ENCODE measurements around the gene ESYT1.
A peak's percentile ranks its signal among the peaks of the same experiment; 100 is the strongest.

The ESYT1 gene

GRCh38 chr12:56127888-56128669, at the start of gene ESYT1:
ESYT1 (plus strand) TSS chr12:56128267; CDS start chr12:56128320, 53 bp downstream.
- peak; percentile 100 for DNase-seq

GRCh38 chr12:56078427-56078826, 49.6 kb upstream of the ESYT1 start:
- DNase-seq, result no peak

- DNase-seq, result peak; percentile 51
Observed at GRCh38 chr12:56078931-56079722, 48.9 kb upstream of the ESYT1 start.

- DNase-seq, result peak; percentile 69
Observed at GRCh38 chr12:56079723-56080555, 48.1 kb upstream of the ESYT1 start, which contains the start of gene ERBB3. ERBB3 (plus strand) TSS chr12:56080165; CDS start chr12:56080301, 136 bp downstream.

GRCh38 chr12:56080556-56081138, 47.4 kb upstream of the ESYT1 start:
- no peak for DNase-seq

- no peak for DNase-seq
Observed at GRCh38 chr12:56081393-56082347, 46.4 kb upstream of the ESYT1 start.

GRCh38 chr12:56082382-56082781, 45.7 kb upstream of the ESYT1 start:
- no peak for DNase-seq

GRCh38 chr12:56082967-56083366, 45.1 kb upstream of the ESYT1 start:
- DNase-seq, result no peak

GRCh38 chr12:56084958-56085543, 43.0 kb upstream of the ESYT1 start:
- DNase-seq, result peak; percentile 24

GRCh38 chr12:56086096-56086495, 42.0 kb upstream of the ESYT1 start:
- no peak for DNase-seq

GRCh38 chr12:56086608-56087007, 41.5 kb upstream of the ESYT1 start:
- no peak for DNase-seq

GRCh38 chr12:56087220-56087619, 40.8 kb upstream of the ESYT1 start:
- no peak for DNase-seq

GRCh38 chr12:56097738-56098137, 30.3 kb upstream of the ESYT1 start:
- no peak for DNase-seq

GRCh38 chr12:56098592-56098991, 29.5 kb upstream of the ESYT1 start:
- no peak for DNase-seq

- DNase-seq, result no peak
Observed at GRCh38 chr12:56099787-56100186, 28.3 kb upstream of the ESYT1 start.

- no peak for DNase-seq
Observed at GRCh38 chr12:56101045-56101444, 27.0 kb upstream of the ESYT1 start.

GRCh38 chr12:56102683-56103065, 25.4 kb upstream of the ESYT1 start:
- no peak for DNase-seq

GRCh38 chr12:56103066-56103711, 24.9 kb upstream of the ESYT1 start:
- peak; percentile 53 for DNase-seq

- no peak for DNase-seq
Observed at GRCh38 chr12:56103823-56104108, 24.3 kb upstream of the ESYT1 start.

GRCh38 chr12:56104109-56104814, 23.8 kb upstream of the ESYT1 start, which contains the start of gene PA2G4:
PA2G4 (plus strand) TSS chr12:56104559; CDS start chr12:56104738, 179 bp downstream.
- peak; percentile 98 for DNase-seq

All from CD4-positive, alpha-beta T cell treated with Interleukin-10 for 1 hour (primary cell).